WTC11 (cell line): ENCODE results near the gene RAI1. TPM values are rescaled to one million over a fixed set of nuclear protein-coding genes. Genes with fewer than 3 reads are reported as not detected.

Experiments used
- ATAC-seq: fragments of 200-7000 bp; cut with Tn5 transposase; 2 replicates; pipeline ENCODE4 v1.10.0; 2021; ENCODE audit warnings: mild to moderate bottlenecking, moderate library complexity
- CTCF ChIA-PET: fragments of 300-600 bp; sonication (Branson Sonifier 250); formaldehyde crosslinking; loops from one replicate; lab custom pipeline; 2021; ENCODE audit warnings: antibody characterized with exemption; lab: Charles Lee
- POLR2A ChIA-PET: fragments of 350-600 bp; sonication (Branson Sonifier 250); formaldehyde crosslinking; loops from one replicate; lab custom pipeline; 2021; ENCODE audit warnings: antibody characterized with exemption; lab: Charles Lee
- DNase-seq: peaks from one replicate; pipeline ENCODE4 v3.0.0; 2021; ENCODE audit warnings: low spot score
- H3K27ac Mint-ChIP-seq: 2 replicates; pipeline ENCODE4 v1.8.0; 2021; ENCODE audit warnings: mixed read lengths
- H3K27me3 Mint-ChIP-seq: 2 replicates; pipeline ENCODE4 v1.8.0; 2021; ENCODE audit warnings: low read depth, mild to moderate bottlenecking, moderate library complexity, mixed read lengths
- H3K36me3 Mint-ChIP-seq: 2 replicates; pipeline ENCODE4 v1.8.0; 2021; ENCODE audit warnings: mixed read lengths
- H3K4me1 Mint-ChIP-seq: 2 replicates; pipeline ENCODE4 v1.8.0; 2022; ENCODE audit warnings: mixed read lengths
- H3K4me3 Mint-ChIP-seq: 2 replicates; pipeline ENCODE4 v1.8.0; 2021; ENCODE audit warnings: mild to moderate bottlenecking, moderate library complexity, mixed read lengths
- H3K9me3 Mint-ChIP-seq: 2 replicates; pipeline ENCODE4 v1.8.0; 2021; ENCODE audit warnings: mixed read lengths
- EMX1 ChIP-seq: fragments of 250-450 bp; sonication (Bioruptor Pico); IDR thresholded peaks from 2 replicates; pipeline ENCODE4 v1.8.0; 2021; ENCODE audit warnings: mild to moderate bottlenecking
- ETV6 ChIP-seq: sonication (generic); formaldehyde crosslinking; IDR thresholded peaks from 2 replicates; pipeline ENCODE4 v1.8.1; 2022; ENCODE audit warnings: mild to moderate bottlenecking, missing genetic modification reagents
- FOXP1 ChIP-seq: sonication (generic); formaldehyde crosslinking; IDR thresholded peaks from 2 replicates; pipeline ENCODE4 v1.8.0; 2022; ENCODE audit warnings: missing genetic modification reagents, mild to moderate bottlenecking, moderate library complexity, borderline replicate concordance
- JUN ChIP-seq: sonication (generic); formaldehyde crosslinking; IDR thresholded peaks from 2 replicates; pipeline ENCODE4 v1.8.0; 2023; ENCODE audit warnings: mild to moderate bottlenecking, missing genetic modification reagents
- MXD4 ChIP-seq: fragments of 250-450 bp; sonication (Bioruptor Pico); IDR thresholded peaks from 2 replicates; pipeline ENCODE4 v1.8.0; 2021; ENCODE audit warnings: mild to moderate bottlenecking, moderate library complexity, borderline replicate concordance
- MYBL2 ChIP-seq: sonication (generic); formaldehyde crosslinking; IDR thresholded peaks from 2 replicates; pipeline ENCODE4 v1.8.1; 2023; ENCODE audit warnings: mild to moderate bottlenecking, moderate library complexity, missing genetic modification reagents
- NFE2L1 ChIP-seq: sonication (generic); formaldehyde crosslinking; IDR thresholded peaks from 2 replicates; pipeline ENCODE4 v1.8.1; 2023; ENCODE audit warnings: missing genetic modification reagents
- NR3C1 ChIP-seq: sonication (generic); formaldehyde crosslinking; conservative IDR thresholded peaks from 2 replicates; pipeline ENCODE4 v1.8.1; 2023; ENCODE audit warnings: low read depth, mild to moderate bottlenecking, missing genetic modification reagents
- PRRX2 ChIP-seq: fragments of 250-450 bp; sonication (Bioruptor Pico); IDR thresholded peaks from 2 replicates; pipeline ENCODE4 v1.8.0; 2021; ENCODE audit warnings: mild to moderate bottlenecking
- SMAD3 ChIP-seq: sonication (generic); formaldehyde crosslinking; IDR thresholded peaks from 2 replicates; pipeline ENCODE4 v1.8.0; 2022; ENCODE audit warnings: missing genetic modification reagents, mild to moderate bottlenecking, borderline replicate concordance
- TEAD1 ChIP-seq: sonication (generic); formaldehyde crosslinking; IDR thresholded peaks from 2 replicates; pipeline ENCODE4 v1.8.0; 2022; ENCODE audit warnings: mild to moderate bottlenecking, missing genetic modification reagents
- ZBTB21 ChIP-seq: sonication (generic); formaldehyde crosslinking; IDR thresholded peaks from 2 replicates; pipeline ENCODE4 v1.8.1; 2023; ENCODE audit warnings: mild to moderate bottlenecking, missing genetic modification reagents, borderline replicate concordance
- ZNF232 ChIP-seq: sonication (generic); formaldehyde crosslinking; IDR thresholded peaks from 2 replicates; pipeline ENCODE4 v1.8.0; 2022; ENCODE audit warnings: mild to moderate bottlenecking, missing genetic modification reagents
- ZNF317 ChIP-seq: sonication (generic); formaldehyde crosslinking; IDR thresholded peaks from 2 replicates; pipeline ENCODE4 v1.8.1; 2023; ENCODE audit warnings: low read depth, mild to moderate bottlenecking, moderate library complexity, missing genetic modification reagents, borderline replicate concordance
- ZNF671 ChIP-seq: fragments of 250-450 bp; sonication (Bioruptor Pico); IDR thresholded peaks from 2 replicates; pipeline ENCODE4 v1.8.0; 2021; ENCODE audit warnings: mild to moderate bottlenecking
- total RNA-seq: library from RNA; stranded (reverse); gene quantifications from 3 replicates; pipeline ENCODE4 v1.2.3, GENCODE V29; 2021
- TF ChIP-seq, protein P1 (sequence below): sonication (generic); formaldehyde crosslinking; IDR thresholded peaks from 2 replicates; pipeline ENCODE4 v1.8.0; 2022; ENCODE audit warnings: mild to moderate bottlenecking, missing genetic modification reagents
- TF ChIP-seq, protein P2 (sequence below): sonication (generic); formaldehyde crosslinking; IDR thresholded peaks from 2 replicates; pipeline ENCODE4 v1.8.1; 2023; ENCODE audit warnings: mild to moderate bottlenecking, moderate library complexity, missing genetic modification reagents
- TF ChIP-seq, protein P3 (sequence below): sonication (generic); formaldehyde crosslinking; IDR thresholded peaks from 2 replicates; pipeline ENCODE4 v1.8.0; 2022; ENCODE audit warnings: mild to moderate bottlenecking, missing genetic modification reagents
- TF ChIP-seq, protein P4 (sequence below): sonication (generic); formaldehyde crosslinking; IDR thresholded peaks from 2 replicates; pipeline ENCODE4 v1.8.0; 2023; ENCODE audit warnings: missing genetic modification reagents
- TF ChIP-seq, protein P5 (sequence below): fragments of 250-450 bp; sonication (Bioruptor Pico); IDR thresholded peaks from 2 replicates; pipeline ENCODE4 v1.9.0; 2021; ENCODE audit warnings: mild to moderate bottlenecking
- TF ChIP-seq, protein P6 (sequence below): sonication (generic); formaldehyde crosslinking; IDR thresholded peaks from 2 replicates; pipeline ENCODE4 v1.8.0; 2023; ENCODE audit warnings: mild to moderate bottlenecking, missing genetic modification reagents
- TF ChIP-seq, protein P7 (sequence below): sonication (generic); formaldehyde crosslinking; IDR thresholded peaks from 2 replicates; pipeline ENCODE4 v1.8.0; 2022; ENCODE audit warnings: mild to moderate bottlenecking, missing genetic modification reagents
- TF ChIP-seq, protein P8 (sequence below): fragments of 250-450 bp; sonication (Bioruptor Pico); IDR thresholded peaks from 2 replicates; pipeline ENCODE4 v1.9.0; 2021; ENCODE audit warnings: moderate library complexity, mild to moderate bottlenecking, inconsistent platforms, borderline replicate concordance
- TF ChIP-seq, protein P9 (sequence below): fragments of 250-450 bp; sonication (Bioruptor Pico); conservative IDR thresholded peaks from 2 replicates; pipeline ENCODE4 v1.9.0; 2021; ENCODE audit warnings: mild to moderate bottlenecking

The RAI1 gene
- total RNA-seq, 1 experiment from 2014 or later: 12.7 TPM

DNA sequence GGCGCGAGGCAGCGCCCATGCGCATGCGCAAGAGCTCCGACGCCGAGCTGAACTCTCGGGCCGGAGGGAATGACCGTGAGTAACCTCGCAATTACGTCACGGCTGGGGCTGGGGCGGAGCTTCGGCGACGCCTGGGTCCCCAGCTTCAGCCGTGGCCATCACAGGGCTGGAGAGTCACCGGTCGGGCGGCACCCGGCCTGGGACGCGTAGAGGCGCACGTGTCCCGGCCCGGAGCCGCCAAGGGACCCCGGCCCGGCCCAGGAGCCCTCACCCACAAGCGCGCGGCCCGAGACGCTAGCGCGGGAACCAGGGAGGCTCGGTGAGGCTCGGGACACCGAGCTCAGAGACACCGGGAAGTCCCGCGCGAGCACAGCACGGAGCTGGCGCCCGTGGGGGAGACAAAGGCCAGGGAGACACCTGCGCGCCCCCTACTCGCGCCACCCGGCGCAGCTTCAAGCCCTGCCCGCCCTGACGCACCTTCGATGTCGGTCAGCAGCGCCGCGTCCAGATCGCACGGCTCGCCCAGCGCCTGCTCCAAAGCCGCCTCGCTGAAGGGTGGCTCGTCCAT, 155.1 kb downstream of the RAI1 start:
- DNase-seq: peak; percentile 98
- CTCF ChIA-PET: interaction anchor here (0.6 to 3.6 kb wide), 17 partner anchors 8 to 339 kb away, joined by 3 to 37 read pairs (median 4); no protein-coding TSS in a partner anchor
- TF ChIP-seq NFE2L1: peak; percentile 83
- TF ChIP-seq ZNF232 (CRISPR knock-in tag): 0 out of 2 replicates have a peak, but pooled peaks have one; percentile 12
- TF ChIP-seq EMX1 (CRISPR knock-in tag): no peak
- TF ChIP-seq, protein P1, sequence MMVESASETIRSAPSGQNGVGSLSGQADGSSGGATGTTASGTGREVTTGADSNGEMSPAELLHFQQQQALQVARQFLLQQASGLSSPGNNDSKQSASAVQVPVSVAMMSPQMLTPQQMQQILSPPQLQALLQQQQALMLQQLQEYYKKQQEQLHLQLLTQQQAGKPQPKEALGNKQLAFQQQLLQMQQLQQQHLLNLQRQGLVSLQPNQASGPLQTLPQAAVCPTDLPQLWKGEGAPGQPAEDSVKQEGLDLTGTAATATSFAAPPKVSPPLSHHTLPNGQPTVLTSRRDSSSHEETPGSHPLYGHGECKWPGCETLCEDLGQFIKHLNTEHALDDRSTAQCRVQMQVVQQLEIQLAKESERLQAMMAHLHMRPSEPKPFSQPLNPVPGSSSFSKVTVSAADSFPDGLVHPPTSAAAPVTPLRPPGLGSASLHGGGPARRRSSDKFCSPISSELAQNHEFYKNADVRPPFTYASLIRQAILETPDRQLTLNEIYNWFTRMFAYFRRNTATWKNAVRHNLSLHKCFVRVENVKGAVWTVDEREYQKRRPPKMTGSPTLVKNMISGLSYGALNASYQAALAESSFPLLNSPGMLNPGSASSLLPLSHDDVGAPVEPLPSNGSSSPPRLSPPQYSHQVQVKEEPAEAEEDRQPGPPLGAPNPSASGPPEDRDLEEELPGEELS (CRISPR knock-in tag): peak; percentile 88
- TF ChIP-seq, protein P2, sequence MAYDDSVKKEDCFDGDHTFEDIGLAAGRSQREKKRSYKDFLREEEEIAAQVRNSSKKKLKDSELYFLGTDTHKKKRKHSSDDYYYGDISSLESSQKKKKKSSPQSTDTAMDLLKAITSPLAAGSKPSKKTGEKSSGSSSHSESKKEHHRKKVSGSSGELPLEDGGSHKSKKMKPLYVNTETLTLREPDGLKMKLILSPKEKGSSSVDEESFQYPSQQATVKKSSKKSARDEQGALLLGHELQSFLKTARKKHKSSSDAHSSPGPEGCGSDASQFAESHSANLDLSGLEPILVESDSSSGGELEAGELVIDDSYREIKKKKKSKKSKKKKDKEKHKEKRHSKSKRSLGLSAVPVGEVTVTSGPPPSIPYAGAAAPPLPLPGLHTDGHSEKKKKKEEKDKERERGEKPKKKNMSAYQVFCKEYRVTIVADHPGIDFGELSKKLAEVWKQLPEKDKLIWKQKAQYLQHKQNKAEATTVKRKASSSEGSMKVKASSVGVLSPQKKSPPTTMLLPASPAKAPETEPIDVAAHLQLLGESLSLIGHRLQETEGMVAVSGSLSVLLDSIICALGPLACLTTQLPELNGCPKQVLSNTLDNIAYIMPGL: peak; percentile 95
- TF ChIP-seq TEAD1: peak; percentile 7; the same call in 1 of the 2 replicates
- TF ChIP-seq SMAD3 (CRISPR knock-in tag): no peak
- TF ChIP-seq, protein P3, sequence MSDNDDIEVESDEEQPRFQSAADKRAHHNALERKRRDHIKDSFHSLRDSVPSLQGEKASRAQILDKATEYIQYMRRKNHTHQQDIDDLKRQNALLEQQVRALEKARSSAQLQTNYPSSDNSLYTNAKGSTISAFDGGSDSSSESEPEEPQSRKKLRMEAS: peak; percentile 86
- no peak for TF ChIP-seq MXD4
- TF ChIP-seq, protein P4, sequence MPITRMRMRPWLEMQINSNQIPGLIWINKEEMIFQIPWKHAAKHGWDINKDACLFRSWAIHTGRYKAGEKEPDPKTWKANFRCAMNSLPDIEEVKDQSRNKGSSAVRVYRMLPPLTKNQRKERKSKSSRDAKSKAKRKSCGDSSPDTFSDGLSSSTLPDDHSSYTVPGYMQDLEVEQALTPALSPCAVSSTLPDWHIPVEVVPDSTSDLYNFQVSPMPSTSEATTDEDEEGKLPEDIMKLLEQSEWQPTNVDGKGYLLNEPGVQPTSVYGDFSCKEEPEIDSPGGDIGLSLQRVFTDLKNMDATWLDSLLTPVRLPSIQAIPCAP: peak; percentile 69; the same call in 1 of the 2 replicates
- TF ChIP-seq, protein P5, sequence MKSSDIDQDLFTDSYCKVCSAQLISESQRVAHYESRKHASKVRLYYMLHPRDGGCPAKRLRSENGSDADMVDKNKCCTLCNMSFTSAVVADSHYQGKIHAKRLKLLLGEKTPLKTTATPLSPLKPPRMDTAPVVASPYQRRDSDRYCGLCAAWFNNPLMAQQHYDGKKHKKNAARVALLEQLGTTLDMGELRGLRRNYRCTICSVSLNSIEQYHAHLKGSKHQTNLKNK (CRISPR knock-in tag): no peak
- TF ChIP-seq, protein P6, sequence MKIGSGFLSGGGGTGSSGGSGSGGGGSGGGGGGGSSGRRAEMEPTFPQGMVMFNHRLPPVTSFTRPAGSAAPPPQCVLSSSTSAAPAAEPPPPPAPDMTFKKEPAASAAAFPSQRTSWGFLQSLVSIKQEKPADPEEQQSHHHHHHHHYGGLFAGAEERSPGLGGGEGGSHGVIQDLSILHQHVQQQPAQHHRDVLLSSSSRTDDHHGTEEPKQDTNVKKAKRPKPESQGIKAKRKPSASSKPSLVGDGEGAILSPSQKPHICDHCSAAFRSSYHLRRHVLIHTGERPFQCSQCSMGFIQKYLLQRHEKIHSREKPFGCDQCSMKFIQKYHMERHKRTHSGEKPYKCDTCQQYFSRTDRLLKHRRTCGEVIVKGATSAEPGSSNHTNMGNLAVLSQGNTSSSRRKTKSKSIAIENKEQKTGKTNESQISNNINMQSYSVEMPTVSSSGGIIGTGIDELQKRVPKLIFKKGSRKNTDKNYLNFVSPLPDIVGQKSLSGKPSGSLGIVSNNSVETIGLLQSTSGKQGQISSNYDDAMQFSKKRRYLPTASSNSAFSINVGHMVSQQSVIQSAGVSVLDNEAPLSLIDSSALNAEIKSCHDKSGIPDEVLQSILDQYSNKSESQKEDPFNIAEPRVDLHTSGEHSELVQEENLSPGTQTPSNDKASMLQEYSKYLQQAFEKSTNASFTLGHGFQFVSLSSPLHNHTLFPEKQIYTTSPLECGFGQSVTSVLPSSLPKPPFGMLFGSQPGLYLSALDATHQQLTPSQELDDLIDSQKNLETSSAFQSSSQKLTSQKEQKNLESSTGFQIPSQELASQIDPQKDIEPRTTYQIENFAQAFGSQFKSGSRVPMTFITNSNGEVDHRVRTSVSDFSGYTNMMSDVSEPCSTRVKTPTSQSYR: no peak; the same call in none of the 2 replicates
- TF ChIP-seq, protein P7, sequence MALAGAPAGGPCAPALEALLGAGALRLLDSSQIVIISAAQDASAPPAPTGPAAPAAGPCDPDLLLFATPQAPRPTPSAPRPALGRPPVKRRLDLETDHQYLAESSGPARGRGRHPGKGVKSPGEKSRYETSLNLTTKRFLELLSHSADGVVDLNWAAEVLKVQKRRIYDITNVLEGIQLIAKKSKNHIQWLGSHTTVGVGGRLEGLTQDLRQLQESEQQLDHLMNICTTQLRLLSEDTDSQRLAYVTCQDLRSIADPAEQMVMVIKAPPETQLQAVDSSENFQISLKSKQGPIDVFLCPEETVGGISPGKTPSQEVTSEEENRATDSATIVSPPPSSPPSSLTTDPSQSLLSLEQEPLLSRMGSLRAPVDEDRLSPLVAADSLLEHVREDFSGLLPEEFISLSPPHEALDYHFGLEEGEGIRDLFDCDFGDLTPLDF (CRISPR knock-in tag): no peak; the same call in none of the 2 replicates
- TF ChIP-seq MYBL2 (CRISPR knock-in tag): peak; percentile 83
- TF ChIP-seq ETV6 (CRISPR knock-in tag): peak; percentile 96
- TF ChIP-seq, protein P8, sequence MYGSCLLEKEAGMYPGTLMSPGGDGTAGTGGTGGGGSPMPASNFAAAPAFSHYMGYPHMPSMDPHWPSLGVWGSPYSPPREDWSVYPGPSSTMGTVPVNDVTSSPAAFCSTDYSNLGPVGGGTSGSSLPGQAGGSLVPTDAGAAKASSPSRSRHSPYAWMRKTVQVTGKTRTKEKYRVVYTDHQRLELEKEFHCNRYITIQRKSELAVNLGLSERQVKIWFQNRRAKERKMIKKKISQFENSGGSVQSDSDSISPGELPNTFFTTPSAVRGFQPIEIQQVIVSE (CRISPR knock-in tag): no peak
- TF ChIP-seq FOXP1 (CRISPR knock-in tag): peak; percentile 65; the same call in 1 of the 2 replicates
- TF ChIP-seq PRRX2 (CRISPR knock-in tag): peak; percentile 49; the same call in 1 of the 2 replicates
- no peak for TF ChIP-seq ZNF671 (CRISPR knock-in tag)
- TF ChIP-seq ZNF317: 0 out of 2 replicates have a peak, but pooled peaks have one; percentile 27
- TF ChIP-seq ZBTB21: peak; percentile 81; the same call in 1 of the 2 replicates
- TF ChIP-seq JUN (CRISPR knock-in tag): no peak
- TF ChIP-seq, protein P9, sequence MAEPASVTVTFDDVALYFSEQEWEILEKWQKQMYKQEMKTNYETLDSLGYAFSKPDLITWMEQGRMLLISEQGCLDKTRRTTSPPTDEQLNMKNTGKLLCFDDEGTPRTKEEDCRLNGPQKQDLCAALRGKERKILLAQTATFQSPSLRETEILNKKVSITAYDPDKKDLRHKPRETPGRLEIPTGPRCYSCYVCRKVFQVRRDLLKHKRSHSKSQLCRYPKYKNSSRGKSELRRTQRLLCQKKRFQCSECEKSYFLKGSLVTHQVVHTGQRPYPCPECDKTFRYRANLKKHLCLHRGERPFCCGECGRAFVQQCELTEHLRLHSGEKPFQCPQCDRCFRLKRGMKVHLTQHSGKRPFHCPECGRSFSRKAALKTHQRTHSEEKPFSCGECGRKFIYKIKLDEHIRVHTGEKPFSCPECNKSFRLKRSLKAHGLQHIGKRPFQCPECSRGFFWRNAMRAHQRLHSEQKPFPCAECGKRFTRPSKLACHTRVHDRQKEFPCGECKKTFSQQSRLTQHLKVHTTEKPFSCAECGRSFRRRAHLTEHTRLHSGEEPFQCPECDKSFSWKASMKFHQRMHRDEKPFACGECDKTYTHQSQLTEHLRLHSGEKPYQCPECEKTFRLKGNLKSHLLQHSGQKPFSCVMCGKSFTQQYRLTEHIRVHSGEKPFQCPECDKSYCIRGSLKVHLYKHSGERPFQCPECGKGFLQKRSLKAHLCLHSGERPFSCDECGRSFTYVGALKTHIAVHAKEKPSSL: no peak
- TF ChIP-seq NR3C1 (CRISPR knock-in tag): no peak

More for the DNA sequence above, 155.1 kb downstream of the RAI1 start:
- Mint-ChIP-seq H3K27ac (peak overlapping the region; percentile 94), H3K36me3 (peaks cover 21% of the 10 kb centered on the region), H3K4me1 (peaks cover 70% of the 10 kb centered on the region), H3K9me3 (no peaks in the 10 kb centered on the region), H3K27me3 (no peaks in the 10 kb centered on the region), H3K4me3 (peak overlapping the region; percentile 69)
- ATAC-seq: peak; percentile 53
- POLR2A ChIA-PET: interaction anchor here (0.6 to 4.8 kb wide), 24 partner anchors 10 to 136 kb away, joined by 3 to 137 read pairs (median 5); partner anchors contain the start of gene TOM1L2
